GM18907 (cell line): Measurements from ENCODE around the gene REST.
"Not testable (repeated sequence)": the region's sequence is repeated elsewhere in the genome, so short reads cannot be mapped to it uniquely, and the experiment has no call there.

Experiments used
- ATAC-seq: cut with Tn5 transposase; IDR thresholded peaks from one replicate; pipeline ENCODE4 v1.9.1; 2021; ENCODE audit warnings: mild to moderate bottlenecking, moderate library complexity; ENCODE audit not compliant: unreplicated experiment

REST gene, protein sequence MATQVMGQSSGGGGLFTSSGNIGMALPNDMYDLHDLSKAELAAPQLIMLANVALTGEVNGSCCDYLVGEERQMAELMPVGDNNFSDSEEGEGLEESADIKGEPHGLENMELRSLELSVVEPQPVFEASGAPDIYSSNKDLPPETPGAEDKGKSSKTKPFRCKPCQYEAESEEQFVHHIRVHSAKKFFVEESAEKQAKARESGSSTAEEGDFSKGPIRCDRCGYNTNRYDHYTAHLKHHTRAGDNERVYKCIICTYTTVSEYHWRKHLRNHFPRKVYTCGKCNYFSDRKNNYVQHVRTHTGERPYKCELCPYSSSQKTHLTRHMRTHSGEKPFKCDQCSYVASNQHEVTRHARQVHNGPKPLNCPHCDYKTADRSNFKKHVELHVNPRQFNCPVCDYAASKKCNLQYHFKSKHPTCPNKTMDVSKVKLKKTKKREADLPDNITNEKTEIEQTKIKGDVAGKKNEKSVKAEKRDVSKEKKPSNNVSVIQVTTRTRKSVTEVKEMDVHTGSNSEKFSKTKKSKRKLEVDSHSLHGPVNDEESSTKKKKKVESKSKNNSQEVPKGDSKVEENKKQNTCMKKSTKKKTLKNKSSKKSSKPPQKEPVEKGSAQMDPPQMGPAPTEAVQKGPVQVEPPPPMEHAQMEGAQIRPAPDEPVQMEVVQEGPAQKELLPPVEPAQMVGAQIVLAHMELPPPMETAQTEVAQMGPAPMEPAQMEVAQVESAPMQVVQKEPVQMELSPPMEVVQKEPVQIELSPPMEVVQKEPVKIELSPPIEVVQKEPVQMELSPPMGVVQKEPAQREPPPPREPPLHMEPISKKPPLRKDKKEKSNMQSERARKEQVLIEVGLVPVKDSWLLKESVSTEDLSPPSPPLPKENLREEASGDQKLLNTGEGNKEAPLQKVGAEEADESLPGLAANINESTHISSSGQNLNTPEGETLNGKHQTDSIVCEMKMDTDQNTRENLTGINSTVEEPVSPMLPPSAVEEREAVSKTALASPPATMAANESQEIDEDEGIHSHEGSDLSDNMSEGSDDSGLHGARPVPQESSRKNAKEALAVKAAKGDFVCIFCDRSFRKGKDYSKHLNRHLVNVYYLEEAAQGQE

DNA sequence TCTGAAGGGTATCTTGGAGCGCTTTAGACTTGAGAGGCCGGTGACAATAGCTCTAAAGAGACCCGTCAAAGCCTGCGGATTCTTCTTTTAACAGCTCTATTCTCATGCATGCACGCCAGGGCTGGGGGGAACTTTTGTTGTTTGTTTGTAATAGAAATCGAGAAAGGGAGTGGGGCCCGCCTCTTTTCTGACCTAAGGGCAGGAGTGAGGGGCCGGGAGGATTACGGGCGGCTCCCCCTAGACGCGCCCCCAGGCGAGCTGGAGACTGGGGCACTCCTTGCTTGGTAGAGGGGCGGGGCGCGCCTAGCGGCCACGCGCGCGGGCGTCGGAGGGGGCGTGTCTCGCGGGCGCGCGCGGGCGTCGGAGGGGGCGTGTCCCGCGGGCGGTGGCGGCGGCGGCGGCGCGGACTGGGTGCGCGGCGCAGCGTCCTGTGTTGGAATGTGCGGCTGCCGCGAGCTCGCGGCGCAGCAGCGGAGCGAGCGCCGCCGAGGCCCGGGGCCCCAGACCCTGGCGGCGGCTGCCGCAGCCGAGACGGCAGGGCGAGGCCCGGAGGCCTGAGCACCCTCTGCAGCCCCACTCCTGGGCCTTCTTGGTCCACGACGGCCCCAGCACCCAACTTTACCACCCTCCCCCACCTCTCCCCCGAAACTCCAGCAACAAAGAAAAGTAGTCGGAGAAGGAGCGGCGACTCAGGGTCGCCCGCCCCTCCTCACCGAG lies at the start of gene REST:
REST (plus strand) TSS at position 412 of the 717 bp plus-strand sequence. CDS start 2,739 bp downstream, outside the sequence.
- ATAC-seq = peak; percentile 54

DNA sequence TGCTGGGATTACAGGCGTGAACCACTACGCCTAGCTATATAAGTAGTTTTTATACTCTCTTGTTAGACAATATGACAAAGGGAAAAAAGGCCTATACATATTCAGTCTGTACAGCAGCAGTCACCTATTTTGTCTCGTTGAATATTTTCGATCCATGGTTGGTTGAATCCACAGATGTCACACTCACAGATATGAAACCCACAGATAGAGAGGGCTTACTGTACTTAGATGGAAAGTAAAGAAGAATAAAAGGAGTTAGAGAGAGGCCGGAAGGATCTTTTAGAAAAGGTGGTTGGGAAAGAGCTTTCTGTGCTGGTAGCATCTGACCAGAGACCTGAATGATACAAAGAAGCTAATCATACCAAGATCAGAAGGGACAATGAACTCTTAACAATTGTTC lies 47.9 kb upstream of the REST start:
- ATAC-seq = peak; percentile 84

DNA sequence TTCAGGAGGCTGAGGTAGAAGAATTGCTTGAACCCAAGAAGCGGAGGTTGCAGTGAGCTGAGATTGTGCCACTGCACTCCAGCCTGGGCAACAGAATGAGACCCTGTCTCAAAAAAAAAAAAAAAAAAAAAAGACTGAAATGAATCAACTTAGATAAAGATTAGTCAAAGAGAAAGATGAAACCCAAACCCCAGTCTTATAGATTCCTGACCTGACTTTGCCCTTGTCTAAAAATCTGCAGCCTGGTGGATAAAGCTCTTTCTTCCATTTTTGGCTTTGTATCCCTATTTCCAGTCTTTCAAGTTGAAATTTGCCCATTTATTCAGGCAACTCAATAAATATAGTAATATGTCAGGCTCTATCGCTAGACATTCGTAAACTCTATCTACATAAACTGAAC lies 46.9 kb upstream of the REST start:
- ATAC-seq = peak; percentile 44

DNA sequence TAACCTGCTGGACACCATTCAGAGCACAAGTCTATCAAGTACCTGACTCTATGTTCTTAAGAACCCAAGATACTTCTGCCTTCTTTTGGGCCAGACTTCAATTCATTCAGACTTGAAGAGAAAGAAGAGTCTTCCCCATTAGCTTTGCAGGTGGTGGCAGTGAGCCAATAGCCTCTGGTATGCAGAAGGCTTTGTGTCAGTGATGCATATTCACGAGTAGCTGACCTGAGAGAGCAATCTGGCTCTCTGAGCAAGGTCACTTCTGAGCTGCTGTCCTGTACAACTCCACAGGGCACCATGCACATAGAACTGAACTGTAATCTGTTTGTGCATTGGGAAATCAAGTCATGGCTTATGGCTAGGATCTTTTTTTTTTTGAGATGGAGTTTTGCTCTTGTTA lies 46.3 kb upstream of the REST start:
- ATAC-seq = no peak

DNA sequence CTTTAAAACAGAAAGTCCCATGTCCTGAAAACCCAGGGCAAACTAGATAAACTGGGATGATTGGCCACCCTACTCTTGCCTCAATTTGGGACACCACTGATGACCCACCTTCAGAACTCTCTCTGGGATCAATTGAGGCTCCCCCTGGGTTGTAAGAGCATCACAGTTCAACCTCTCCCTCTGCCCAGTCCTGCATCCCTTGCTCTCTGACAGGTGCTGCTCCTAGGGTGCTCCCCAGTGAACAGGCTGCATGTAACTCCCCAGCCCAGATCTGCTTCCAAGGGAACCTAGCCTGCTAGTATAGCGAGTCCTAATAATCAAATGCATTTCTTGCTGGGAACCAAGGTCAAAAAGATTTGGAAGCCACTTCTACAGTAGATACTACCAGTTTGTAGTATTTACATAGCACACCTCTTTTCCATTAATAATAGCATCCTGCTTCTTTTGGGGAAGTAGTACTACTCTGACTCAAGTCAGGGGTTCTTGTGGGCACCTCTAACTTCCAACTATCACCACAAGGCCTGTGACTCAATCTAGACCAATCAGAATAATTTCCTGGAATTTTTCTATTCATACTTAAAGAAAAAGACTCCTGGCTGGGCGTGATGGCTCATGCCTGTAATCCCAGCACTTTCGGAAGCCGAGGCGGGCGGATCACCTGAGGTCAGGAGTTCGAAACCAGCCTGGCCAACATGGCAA lies 44.1 kb upstream of the REST start:
- ATAC-seq = no peak

DNA sequence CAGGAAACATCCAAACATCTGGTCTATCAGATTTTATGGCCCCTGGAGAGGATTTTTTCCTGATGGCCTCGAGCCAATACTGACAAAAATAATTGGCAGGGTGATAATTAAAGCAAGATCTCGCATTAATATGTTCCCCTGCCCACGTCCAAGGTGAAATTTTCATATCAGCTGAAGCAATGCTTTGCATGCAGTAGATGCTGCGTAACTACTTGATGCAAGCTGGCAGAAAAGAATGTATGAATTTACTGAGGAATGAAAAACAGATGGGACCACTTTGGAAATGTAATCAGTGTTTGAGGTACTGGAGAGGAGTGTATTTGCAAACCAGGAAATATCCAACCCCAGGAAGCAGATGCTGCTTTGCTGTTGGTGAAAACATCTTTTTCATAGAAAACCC lies 36.8 kb upstream of the REST start:
- ATAC-seq = no peak

DNA sequence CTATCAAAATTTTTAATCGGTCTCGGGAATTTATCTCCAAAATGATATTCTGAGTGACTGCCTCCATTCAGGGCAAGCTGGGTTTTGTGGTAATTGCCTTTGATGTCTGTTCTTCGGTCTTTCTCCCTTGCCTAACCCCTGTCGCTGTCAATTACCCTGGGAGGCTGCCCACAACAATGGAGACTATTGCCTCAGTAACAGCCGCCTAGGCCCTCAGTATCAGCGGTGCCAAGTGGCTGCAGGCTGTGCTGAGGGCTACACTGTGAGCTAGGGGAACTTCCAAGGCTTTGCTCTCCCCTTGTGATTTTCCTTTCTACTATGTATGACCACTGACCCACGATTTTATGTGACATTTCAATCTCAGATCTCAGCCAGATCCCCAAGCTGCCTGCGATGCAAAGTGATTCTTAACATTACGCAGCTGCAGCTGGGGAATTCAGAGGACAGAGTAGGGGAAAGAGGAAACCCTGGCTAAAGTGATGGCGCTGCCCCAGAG lies 36.3 kb upstream of the REST start:
- ATAC-seq = no peak

DNA sequence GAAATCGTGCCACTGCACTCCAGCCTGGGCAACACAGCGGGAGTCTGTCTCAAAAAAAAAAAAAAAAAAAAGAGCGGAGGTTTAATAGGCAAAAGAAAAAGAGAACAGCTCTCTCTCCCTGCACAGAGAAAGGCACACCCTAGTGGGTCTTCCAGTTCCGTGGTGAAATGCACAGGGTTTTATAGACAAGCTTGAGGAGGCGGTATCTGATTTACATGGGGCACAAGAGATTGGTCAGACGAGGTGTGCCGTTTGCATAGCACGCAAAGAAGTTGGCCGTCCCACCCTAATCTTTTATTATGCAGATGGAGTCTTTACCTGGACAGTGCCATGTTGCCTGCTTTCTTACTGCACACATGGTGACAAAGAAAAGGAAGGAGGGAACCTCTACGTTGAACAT lies 33.5 kb upstream of the REST start:
- no peak for ATAC-seq

DNA sequence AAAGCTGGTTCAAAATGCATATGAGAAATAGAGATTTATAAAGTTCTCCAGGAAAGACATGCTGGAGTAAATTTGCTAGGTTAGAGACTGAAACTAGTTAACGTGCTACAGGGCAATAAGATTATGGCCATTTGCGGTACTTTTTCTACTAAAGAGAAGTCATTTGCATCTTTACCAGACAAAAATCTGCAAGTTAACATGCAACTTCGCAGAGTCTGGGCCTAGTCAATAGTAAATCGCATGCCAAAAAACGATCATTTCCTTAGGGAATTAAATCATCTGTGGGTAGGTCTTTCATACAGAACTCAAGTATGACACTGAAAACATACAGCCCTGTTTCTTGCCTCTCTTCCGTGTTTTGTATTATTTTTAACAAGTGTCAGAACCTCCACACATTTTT lies 32.8 kb upstream of the REST start:
- ATAC-seq = no peak

DNA sequence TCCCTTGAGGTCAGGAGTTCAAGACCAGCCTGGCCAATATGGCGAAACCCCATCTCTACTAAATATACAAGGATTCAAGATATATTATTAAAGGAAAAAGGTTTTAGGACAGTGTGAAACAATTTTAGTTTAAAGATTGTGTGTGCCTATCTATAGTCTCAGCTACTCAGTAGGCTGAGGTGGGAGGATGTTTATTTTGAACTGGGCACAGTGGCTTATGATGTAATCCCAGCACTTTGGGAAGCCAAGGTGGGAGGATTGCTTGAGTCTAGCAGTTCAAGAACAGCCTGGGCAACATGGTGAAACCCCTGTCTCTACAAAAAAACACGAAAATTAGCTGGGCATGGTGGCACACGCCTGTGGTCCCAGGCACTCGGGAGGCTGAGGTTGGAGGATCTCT lies 31.4 kb upstream of the REST start:
- no peak for ATAC-seq

DNA sequence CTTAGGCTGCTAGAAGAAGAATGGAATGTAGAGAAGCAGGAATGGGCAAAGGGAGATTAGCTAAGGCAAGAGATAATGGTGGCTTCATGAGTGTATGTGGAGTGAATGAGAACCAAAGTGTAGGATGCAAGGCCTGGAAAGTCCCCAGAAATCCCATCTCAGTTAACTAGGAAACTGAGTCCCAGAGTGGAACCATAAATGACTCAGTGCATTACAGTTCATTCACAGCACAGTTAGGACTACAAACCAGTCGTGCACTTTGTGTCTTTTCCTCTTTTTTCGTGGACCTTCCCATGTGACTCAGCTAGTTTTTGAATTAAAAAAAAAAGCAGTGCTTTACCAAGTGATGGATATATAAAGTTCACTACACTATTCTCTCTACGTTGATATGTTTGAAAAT lies 27.7 kb upstream of the REST start:
- no peak for ATAC-seq

DNA sequence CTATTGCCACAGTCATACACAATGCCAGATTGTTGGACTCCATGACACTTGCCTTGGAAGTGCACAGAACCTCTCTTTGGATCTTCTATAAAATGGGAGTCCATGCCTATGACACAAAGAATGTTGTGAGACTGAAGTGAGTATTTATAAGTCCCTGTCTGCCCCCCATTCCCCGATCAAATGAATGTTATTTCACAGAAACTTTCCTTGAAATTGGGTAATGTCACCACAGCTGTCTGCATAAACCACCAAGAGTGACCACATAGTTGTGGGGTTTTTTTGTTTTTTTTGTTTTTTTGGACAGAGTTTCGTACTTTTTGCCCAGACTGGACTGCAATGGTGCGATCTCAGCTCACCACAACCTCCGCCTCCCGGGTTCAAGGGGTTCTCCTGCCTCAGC lies 27.1 kb upstream of the REST start:
- no peak for ATAC-seq

DNA sequence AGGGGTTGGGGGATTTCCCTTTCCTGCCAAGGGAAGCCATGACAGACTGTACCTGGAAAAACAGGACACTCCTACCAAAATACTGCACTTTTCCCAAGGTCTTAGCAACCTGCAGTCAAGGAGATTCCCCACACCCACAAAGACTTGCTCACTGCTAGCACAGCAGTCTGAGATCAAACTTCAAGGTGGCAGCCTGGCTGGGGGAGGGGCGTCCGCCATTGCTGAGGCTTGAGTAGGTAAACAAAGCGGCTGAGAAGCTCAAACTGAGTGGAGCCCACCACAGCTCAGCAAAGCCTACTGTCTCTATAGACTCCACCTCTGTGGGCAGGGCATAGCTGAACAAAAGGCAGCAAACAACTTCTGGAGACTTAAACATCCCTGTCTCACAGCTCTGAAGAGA lies 23.2 kb upstream of the REST start:
- not testable (repeated sequence) for ATAC-seq

DNA sequence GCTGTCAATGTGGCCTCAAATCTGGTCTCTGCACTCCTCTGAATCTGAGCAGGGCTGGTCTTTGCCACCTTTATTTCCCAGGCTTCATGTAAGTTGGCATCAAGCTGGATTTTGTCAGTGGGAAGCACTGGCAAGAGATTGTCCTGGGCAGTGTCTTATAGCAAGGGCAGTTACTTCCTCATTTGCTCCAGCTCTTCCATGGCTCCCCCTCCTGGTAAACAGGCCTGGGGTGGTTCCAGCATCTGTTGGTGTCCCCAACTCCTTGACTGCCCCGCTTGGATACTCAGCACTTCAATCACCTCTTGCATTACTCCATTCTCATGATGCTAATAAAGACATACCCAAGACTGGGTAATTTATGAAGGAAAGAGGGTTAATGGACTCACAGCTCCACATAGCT lies 15.0 kb upstream of the REST start:
- no peak for ATAC-seq

DNA sequence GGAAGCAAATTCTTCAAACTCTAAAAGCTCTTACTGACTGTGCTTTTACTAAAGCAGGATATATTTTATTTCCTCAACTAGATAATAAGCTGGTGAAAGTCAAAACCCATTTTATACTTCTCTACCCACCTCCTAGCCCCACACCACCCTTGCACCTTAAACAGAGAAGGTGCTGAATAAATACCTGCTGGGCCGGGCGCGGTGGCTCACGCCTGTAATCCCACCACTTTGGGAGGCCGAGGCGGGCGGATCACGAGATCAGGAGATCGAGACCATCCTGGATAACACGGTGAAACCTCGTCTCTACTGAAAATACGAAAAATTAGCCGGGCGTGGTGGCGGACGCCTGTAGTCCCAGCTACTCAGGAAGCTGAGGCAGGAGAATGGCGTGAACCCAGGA lies 9.9 kb upstream of the REST start:
- not testable (repeated sequence) for ATAC-seq

DNA sequence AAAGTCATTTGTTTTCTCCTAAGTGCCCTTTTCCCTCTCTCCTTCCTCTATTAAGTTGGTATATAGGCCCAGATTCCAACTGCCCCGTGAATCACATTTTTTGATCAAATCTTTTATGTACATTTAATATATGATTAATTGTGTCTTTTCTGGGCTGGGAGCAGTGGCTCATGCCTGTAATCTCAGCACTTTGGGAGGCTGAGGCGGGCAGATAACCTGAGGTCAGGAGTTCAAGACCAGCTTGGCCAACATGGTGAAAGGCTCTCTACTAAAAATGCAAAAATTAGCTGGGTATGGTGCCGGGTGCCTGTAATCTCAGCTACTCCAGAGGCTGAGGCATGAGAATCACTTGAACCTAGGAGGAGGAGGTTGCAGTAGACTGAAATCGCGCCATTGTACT lies 7.5 kb upstream of the REST start:
- not testable (repeated sequence) for ATAC-seq

DNA sequence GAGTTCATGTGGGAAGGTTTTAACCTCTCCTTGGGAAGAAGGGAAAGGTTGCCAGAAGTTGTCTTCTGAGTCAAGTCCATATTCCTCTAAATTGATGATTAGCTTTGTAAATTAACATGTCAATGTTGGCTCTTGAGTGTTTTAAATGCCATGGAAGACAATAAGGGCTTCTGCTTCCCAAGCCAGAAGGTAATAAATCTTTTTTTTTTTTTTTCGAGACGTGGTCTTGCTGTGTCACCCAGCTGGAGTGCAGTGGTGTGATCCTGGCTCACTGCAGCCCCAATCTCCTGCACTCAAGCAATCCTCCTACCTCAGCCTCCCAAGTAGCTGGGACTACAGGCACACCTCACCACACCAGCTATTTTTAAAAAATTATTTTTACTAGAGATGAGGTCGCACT lies 5.0 kb upstream of the REST start:
- ATAC-seq = no peak

DNA sequence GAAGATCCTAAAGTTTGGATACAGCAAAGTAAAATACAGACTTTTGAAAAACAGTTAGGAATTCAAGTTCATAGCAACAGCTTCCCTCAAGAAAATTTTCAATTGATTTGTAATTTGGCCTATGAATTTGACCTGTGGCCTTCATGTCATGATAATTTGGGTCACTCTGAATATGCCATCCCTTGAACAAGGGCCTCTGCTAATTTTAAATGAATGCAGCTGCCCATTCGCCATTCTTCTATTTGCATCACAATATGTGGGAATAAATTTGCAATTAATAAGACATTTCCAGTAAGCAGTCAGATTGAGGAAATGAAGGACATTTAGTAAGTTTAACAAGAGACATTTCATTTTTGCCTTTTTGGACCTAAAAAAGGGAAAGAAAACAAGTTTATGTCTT lies 1.9 kb upstream of the REST start:
- ATAC-seq = no peak

DNA sequence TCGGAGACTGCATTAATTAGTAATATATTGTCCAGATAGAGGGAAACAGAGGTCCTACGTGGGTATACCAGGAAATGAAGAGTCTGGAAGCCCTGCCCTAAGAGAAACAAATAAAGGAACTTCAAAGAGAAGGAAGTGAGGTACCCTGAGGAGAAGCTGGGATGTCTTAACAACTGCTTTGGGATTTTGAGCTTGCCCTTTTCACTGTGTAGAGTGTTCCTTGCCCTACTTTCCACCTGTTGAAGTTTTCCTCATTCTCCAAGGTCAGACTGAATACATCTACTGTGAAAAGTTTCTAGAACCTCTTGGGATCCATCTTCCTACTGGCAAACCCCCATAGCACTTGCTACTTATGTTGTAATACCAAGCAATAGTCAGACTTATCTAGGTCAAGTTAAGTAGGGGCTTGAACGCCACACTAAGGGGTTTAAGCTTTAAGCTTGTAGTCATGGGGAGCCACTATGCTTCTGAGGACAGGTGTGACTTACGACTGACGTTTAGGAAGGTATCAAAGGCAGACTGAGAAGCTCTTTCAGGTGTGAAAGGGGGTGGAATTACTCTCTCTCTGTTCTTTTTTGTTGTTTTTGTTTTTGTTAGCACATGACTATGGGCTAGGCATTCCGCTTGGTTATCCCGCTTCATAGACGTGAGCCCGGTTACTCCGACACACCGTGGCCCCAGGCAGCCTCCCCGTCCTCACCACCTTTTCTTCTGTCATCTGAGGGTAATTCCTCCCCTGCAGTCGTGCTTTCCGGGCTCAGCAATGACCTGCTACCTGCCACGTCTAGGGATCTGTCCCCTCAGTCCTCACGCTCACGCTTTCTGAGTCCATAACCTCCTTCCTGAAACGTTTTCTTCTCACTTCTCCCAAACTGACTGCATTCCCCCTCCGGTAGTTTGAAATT lies 959 bp upstream of the REST start:
- no peak for ATAC-seq
